Measurements from ENCODE around the gene PTPRA.

DNA sequence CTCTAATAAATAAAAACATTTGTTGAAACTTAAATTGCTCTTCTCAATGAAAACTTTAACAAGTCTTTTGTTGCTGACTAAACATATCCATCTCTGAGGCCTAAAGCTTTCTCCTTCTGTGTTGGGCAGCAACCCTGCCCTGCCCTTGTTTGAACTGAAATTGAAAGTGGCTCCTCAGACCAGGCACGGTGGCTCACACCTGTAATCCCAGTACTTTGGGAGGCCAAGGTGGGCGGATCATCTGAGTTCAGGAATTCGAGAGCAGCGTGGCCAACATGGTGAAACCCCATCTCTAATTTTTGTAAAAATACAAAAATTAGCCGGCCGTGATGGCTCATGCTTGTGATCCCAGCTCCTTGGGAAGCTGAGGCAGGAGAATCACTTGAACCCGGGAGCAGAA, 140.9 kb downstream of the PTPRA start:
- TF ChIP-seq RAD21 (IDR thresholded peaks at IDR 0.05; ENCODE audit: low read length) (no peak), SMC3 (IDR thresholded peaks at IDR 0.05; ENCODE audit: low read depth, low read length) (no peak), POLR2A (IDR thresholded peaks at IDR 0.05; ENCODE audit: low read depth, low read length) (no peak), ELK1 (IDR thresholded peaks at IDR 0.05; ENCODE audit: borderline replicate concordance, low read depth, low read length) (no peak), FOS (IDR thresholded peaks at IDR 0.05; ENCODE audit: low read depth, low read length) (no peak), MAFK (IDR thresholded peaks at IDR 0.05; ENCODE audit: low read depth, low read length) (no peak), CEBPB (IDR thresholded peaks at IDR 0.05; ENCODE audit: low read depth, low read length) (no peak)
- TF ChIP-seq, protein P1, sequence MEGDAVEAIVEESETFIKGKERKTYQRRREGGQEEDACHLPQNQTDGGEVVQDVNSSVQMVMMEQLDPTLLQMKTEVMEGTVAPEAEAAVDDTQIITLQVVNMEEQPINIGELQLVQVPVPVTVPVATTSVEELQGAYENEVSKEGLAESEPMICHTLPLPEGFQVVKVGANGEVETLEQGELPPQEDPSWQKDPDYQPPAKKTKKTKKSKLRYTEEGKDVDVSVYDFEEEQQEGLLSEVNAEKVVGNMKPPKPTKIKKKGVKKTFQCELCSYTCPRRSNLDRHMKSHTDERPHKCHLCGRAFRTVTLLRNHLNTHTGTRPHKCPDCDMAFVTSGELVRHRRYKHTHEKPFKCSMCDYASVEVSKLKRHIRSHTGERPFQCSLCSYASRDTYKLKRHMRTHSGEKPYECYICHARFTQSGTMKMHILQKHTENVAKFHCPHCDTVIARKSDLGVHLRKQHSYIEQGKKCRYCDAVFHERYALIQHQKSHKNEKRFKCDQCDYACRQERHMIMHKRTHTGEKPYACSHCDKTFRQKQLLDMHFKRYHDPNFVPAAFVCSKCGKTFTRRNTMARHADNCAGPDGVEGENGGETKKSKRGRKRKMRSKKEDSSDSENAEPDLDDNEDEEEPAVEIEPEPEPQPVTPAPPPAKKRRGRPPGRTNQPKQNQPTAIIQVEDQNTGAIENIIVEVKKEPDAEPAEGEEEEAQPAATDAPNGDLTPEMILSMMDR (conservative IDR thresholded peaks at IDR 0.05; ENCODE audit: low read depth, low read length): no peak

Measured in IMR-90 (cell line).